Transverse colon (tissue), 4 donors: ENCODE measurements around the gene TBK1. TPM values are rescaled to one million over a fixed set of nuclear protein-coding genes. Genes with fewer than 3 reads are reported as not detected.

Experiments used
- DNase-seq: peaks from one replicate; pipeline ENCODE4 v3.0.0-alpha.2; 2019
- H3K27ac ChIP-seq, 4 donors: fragments of 200-600 bp; sonication (generic); 2 replicates each; pipeline ENCODE4 v1.5.1; 2016 to 2018; ENCODE audit warnings: inconsistent platforms in 4 of 4
- H3K27me3 ChIP-seq: fragments of 200-600 bp; sonication (generic); 2 replicates; pipeline ENCODE4 v1.5.1; 2017; ENCODE audit warnings: inconsistent platforms
- H3K36me3 ChIP-seq, 4 donors: fragments of 200-600 bp; sonication (generic); 2 replicates each; pipeline ENCODE4 v1.5.1; 2017 to 2019; ENCODE audit warnings: inconsistent platforms in 4 of 4
- H3K4me1 ChIP-seq, 4 donors: fragments of 200-600 bp; sonication (generic); 2 replicates each; pipeline ENCODE4 v1.5.1; 2017 to 2020; ENCODE audit warnings: inconsistent platforms in 4 of 4
- H3K4me3 ChIP-seq, 4 donors: fragments of 200-600 bp; sonication (generic); 1 replicate in 1 of 4; 2 replicates in 3 of 4; pipeline versions ENCODE4 v1.5.1 to v1.6.1; 2017 to 2019; ENCODE audit warnings: inconsistent platforms in 4 of 4
- H3K9me3 ChIP-seq, 2 donors: fragments of 200-600 bp; sonication (generic); 2 replicates each; pipeline ENCODE4 v1.5.1; 2017 to 2019; ENCODE audit warnings: inconsistent platforms in 2 of 2
- EP300 ChIP-seq: sonication (generic); formaldehyde crosslinking; IDR thresholded peaks from one replicate; pipeline ENCODE4 v1.6.1; 2017; ENCODE audit warnings: antibody characterized with exemption, low read depth
- POLR2A ChIP-seq: fragments of 450-650 bp; IDR thresholded peaks from one replicate; pipeline ENCODE4 v1.6.1; 2016; ENCODE audit warnings: antibody characterized with exemption, mild to moderate bottlenecking, moderate library complexity
- POLR2AphosphoS5 ChIP-seq, 3 donors: sonication (generic); formaldehyde crosslinking; IDR thresholded peaks; one replicate each; pipeline ENCODE4 v1.6.1; 2016; ENCODE audit warnings: antibody characterized with exemption in 3 of 3
- WGBS, 2 donors: methylation state at CpG; one replicate each; pipeline ENCODE4 v1.1.5; 2018; ENCODE audit warnings: low coverage in 1 of 2; 5-methylcytosine and 5-hydroxymethylcytosine counted together
- in situ Hi-C, 4 donors: fragments of 200-750 bp; cut with MboI; loops; one replicate each; pipeline versions ENCODE4 v1.15.0 to v1.15.1; 2017; ENCODE audit warnings: low sequenced_read_pairs in 3 of 4, low pct_ligation_motif_present in 1 of 4, low pct_unique_long_range_greater_than_20kb in 1 of 4
- intact Hi-C: fragments of 100-400 bp; cut with DNase I; formaldehyde crosslinking; loops from one replicate; pipeline ENCODE4 v1.15.1; 2023; ENCODE audit warnings: low total_unique reads
- total RNA-seq, 4 donors: library from RNA; depleted of rRNA; stranded (reverse); fragments of >200 nt; gene quantifications; one replicate each; pipeline ENCODE4 v1.1.0, GENCODE V29; 2016
- TF ChIP-seq, protein P1 (sequence below), 5 experiments: fragments of 200-600 bp in 3 of 5; fragments of 450-650 bp in 2 of 5; sonication (generic) in 3 of 5; IDR thresholded peaks; 1 replicate in 2 of 5; 2 replicates in 3 of 5; pipeline ENCODE4 v1.5.1; 2016 to 2017; ENCODE audit warnings: antibody characterized with exemption in 5 of 5, inconsistent platforms in 3 of 5, mild to moderate bottlenecking in 2 of 5, moderate library complexity in 1 of 5

The TBK1 gene
- total RNA-seq, 4 donors from 2014 or later, result 6.4 to 25.9 (median 17.1) TPM

DNA sequence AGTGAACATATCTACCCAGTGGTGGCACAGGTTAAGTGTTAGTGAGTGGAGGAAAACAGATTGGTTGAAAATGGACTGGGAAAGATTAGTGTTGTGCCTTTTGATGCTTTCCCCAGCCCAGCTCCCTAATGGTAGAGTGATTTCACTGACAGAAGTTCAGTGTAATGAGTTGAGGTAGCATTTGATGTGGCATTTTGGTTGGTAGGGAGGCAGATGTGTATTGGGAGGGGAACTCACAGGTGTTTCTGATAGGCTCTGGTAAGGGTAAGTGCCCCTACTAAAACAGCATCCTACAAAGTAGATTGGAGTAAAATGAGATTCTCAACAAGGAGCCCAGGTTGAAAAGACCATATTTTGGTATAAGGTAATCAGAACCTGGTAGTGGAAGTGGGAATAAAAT lies 4.2 kb downstream of the TBK1 start:
- Histone ChIP-seq H3K9me3 (no peaks in the 10 kb centered on the region), H3K27me3 (no peaks in the 10 kb centered on the region), H3K36me3 (no peaks in the 10 kb centered on the region), H3K4me3 (no peak overlapping the region), H3K27ac (no peak overlapping the region), H3K4me1 (peaks cover 8 to 38% (median 19%) of the 10 kb centered on the region in 4 donors)
- TF ChIP-seq POLR2AphosphoS5 (IDR thresholded peaks at IDR 0.05) (no peak), POLR2A (no peak), EP300 (no peak)
- TF ChIP-seq, protein P1, sequence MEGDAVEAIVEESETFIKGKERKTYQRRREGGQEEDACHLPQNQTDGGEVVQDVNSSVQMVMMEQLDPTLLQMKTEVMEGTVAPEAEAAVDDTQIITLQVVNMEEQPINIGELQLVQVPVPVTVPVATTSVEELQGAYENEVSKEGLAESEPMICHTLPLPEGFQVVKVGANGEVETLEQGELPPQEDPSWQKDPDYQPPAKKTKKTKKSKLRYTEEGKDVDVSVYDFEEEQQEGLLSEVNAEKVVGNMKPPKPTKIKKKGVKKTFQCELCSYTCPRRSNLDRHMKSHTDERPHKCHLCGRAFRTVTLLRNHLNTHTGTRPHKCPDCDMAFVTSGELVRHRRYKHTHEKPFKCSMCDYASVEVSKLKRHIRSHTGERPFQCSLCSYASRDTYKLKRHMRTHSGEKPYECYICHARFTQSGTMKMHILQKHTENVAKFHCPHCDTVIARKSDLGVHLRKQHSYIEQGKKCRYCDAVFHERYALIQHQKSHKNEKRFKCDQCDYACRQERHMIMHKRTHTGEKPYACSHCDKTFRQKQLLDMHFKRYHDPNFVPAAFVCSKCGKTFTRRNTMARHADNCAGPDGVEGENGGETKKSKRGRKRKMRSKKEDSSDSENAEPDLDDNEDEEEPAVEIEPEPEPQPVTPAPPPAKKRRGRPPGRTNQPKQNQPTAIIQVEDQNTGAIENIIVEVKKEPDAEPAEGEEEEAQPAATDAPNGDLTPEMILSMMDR (IDR thresholded peaks at IDR 0.05), result no peak
- DNase-seq, result no peak
- intact Hi-C loops (no loop called here), in situ Hi-C loops (no loop called here)

DNA sequence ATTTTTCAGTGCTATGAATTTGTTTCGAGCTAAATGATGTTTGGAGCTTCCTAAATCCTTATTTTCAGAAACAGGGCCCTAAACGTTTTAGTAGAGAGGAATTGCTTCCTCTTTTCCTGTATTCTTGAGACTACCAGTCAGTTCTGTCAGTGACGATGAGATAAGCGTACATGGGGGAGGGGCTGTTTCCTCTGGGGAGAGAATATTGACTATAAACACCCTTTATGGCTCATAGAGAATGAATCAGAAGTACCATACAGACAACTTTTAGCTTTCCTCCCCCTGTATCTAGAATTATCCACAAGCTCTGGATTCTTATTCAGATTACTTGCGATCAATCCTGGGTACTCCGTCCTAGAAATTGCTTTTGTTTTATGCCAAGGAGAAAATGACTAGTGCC lies 5.1 kb downstream of the TBK1 start:
- H3K36me3 ChIP-seq, result no peaks in the 10 kb centered on the region
- H3K27me3 ChIP-seq, result no peaks in the 10 kb centered on the region
- DNase-seq, result no peak
- intact Hi-C loops, result no loop called here
- no peaks in the 10 kb centered on the region for H3K9me3 ChIP-seq
- in situ Hi-C loops, result no loop called here
- no peak overlapping the region for H3K27ac ChIP-seq
- H3K4me1 ChIP-seq, result peaks cover 7 to 35% (median 17%) of the 10 kb centered on the region in 4 donors
- H3K4me3 ChIP-seq, result no peak overlapping the region
- TF ChIP-seq, protein P1 (IDR thresholded peaks at IDR 0.05), result no peak
- TF ChIP-seq POLR2AphosphoS5 (IDR thresholded peaks at IDR 0.05), result no peak
- 64 to 67% methylated on average over 6 of the region's 6 CpGs for WGBS, 2 donors

DNA sequence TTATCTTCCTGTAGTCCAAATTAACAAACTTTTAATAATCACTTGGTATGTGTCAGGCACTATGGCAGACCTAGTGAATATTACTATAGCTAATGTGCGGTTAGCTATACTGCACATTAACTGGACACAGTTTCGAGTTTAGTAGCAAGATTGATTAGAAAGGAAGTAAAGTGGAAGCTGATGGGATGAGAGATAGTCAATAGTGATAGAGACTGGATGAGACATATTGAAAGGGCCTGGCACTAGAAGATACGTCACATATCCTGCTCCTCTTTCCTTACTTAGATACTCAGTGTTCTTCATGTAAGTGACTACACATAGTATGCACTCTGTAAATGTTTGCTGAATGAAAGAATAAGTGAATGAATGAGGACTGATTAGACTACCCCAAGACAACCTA lies 5.5 kb downstream of the TBK1 start:
- 81 to 91% methylated on average over 3 of the region's 3 CpGs for WGBS, 2 donors
- H3K27me3 ChIP-seq, result no peaks in the 10 kb centered on the region
- H3K36me3 ChIP-seq, result no peaks in the 10 kb centered on the region
- no peak for TF ChIP-seq POLR2A
- TF ChIP-seq, protein P1 (IDR thresholded peaks at IDR 0.05), result no peak
- TF ChIP-seq POLR2AphosphoS5 (IDR thresholded peaks at IDR 0.05), result no peak
- TF ChIP-seq EP300, result no peak
- intact Hi-C loops, result no loop called here
- no peak overlapping the region for H3K4me3 ChIP-seq
- in situ Hi-C loops, result no loop called here
- no peaks in the 10 kb centered on the region for H3K9me3 ChIP-seq
- no peak for DNase-seq
- H3K27ac ChIP-seq, result no peak overlapping the region
- H3K4me1 ChIP-seq, result peaks cover 7 to 35% (median 17%) of the 10 kb centered on the region in 4 donors

DNA sequence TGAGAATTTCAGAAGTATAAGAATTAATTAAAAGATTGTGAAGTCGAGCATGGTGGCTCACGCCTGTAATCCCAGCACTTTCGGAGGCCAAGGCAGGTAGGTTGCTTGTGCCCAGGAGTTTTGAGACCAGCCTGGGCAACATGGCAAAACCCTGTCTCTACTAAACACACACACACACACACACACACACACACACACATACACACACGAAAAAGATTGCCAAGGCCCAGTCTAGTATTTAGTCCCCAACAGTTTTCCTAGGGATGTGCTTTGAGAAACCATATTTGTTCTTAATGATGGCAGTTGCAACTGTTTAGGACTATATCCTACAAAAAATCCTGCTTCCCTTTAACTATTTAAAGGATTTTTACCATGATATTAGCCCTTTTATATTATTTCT lies 6.0 kb downstream of the TBK1 start:
- 72 to 88% methylated on average over 3 to 4 of the region's 4 CpGs for WGBS, 2 donors
- Histone ChIP-seq H3K36me3 (no peaks in the 10 kb centered on the region), H3K27ac (no peak overlapping the region), H3K9me3 (no peaks in the 10 kb centered on the region), H3K4me1 (peaks cover 7 to 34% (median 17%) of the 10 kb centered on the region in 4 donors), H3K27me3 (no peaks in the 10 kb centered on the region), H3K4me3 (no peak overlapping the region)
- DNase-seq, result no peak
- in situ Hi-C loops (no loop called here), intact Hi-C loops (no loop called here)
- TF ChIP-seq, protein P1 (IDR thresholded peaks at IDR 0.05), result no peak
- TF ChIP-seq EP300 (no peak), POLR2AphosphoS5 (IDR thresholded peaks at IDR 0.05) (no peak), POLR2A (no peak)
